Ishikawa (cell line): ENCODE data around the gene ZGPAT.

Experiments used
- CEBPB ChIP-seq: IDR thresholded peaks from 2 replicates; pipeline ENCODE4 v1.6.1; 2012
- EP300 ChIP-seq: IDR thresholded peaks from 2 replicates; pipeline ENCODE4 v1.6.1; 2012; ENCODE audit warnings: borderline replicate concordance
- FOXM1 ChIP-seq: IDR thresholded peaks from 2 replicates; pipeline ENCODE4 v1.6.1; 2012; ENCODE audit warnings: low read depth, borderline replicate concordance
- NFIC ChIP-seq: IDR thresholded peaks from 2 replicates; pipeline ENCODE4 v1.6.1; 2012
- RAD21 ChIP-seq: IDR thresholded peaks from 2 replicates; pipeline ENCODE4 v1.6.1; 2012; ENCODE audit warnings: low read depth
- REST ChIP-seq: IDR thresholded peaks from 2 replicates; pipeline ENCODE4 v1.6.1; 2012; ENCODE audit warnings: low read depth, mild to moderate bottlenecking
- TAF1 ChIP-seq: IDR thresholded peaks from 2 replicates; pipeline ENCODE4 v1.6.1; 2012; ENCODE audit warnings: low read depth, mild to moderate bottlenecking
- TEAD4 ChIP-seq: IDR thresholded peaks from 2 replicates; pipeline ENCODE4 v1.6.1; 2012
- USF1 ChIP-seq: IDR thresholded peaks from 2 replicates; pipeline ENCODE4 v1.6.1; 2012
- YY1 ChIP-seq: IDR thresholded peaks from 2 replicates; pipeline ENCODE4 v1.6.1; 2012; ENCODE audit warnings: low read depth
- TF ChIP-seq, protein P1 (sequence below): IDR thresholded peaks from 2 replicates; pipeline ENCODE4 v1.6.1; 2012

DNA sequence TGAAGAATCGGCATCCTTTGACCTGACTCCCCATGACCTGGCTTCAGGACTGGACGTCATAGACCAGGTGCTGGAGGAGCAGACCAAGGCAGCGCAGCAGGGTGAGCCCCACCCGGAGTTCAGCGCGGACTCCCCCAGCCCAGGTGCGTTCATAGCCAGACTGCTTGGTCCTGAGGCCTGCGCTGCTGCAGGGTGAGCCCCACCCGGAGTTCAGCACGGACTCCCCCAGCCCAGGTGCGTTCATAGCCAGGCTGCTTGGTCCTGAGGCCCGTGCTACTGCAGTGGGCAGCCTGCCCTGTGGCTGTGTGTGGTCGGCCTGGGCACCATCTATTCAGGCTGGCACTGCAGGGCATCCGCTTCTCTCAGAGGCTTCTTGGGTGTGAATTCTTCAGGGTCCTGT, 33.9 kb upstream of the ZGPAT start:
- TF ChIP-seq FOXM1, result no peak
- no peak for TF ChIP-seq CEBPB
- TF ChIP-seq, protein P1, sequence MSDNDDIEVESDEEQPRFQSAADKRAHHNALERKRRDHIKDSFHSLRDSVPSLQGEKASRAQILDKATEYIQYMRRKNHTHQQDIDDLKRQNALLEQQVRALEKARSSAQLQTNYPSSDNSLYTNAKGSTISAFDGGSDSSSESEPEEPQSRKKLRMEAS, result no peak
- TF ChIP-seq YY1, result no peak
- no peak for TF ChIP-seq EP300
- no peak for TF ChIP-seq NFIC
- no peak for TF ChIP-seq USF1
- no peak for TF ChIP-seq TEAD4
- TF ChIP-seq TAF1, result no peak
- TF ChIP-seq RAD21, result no peak
- TF ChIP-seq REST, result no peak
